Renal cortical epithelial cell (primary cell): Measurements from ENCODE around the gene COL27A1. TPM values are rescaled to one million over a fixed set of nuclear protein-coding genes. Genes with fewer than 3 reads are reported as not detected.
"Not testable (repeated sequence)": the region's sequence is repeated elsewhere in the genome, so short reads cannot be mapped to it uniquely, and the experiment has no call there.

Source experiments
- DNase-seq: peaks from one replicate; pipeline ENCODE4 v3.0.0-alpha.2; 2011; ENCODE audit warnings: low read depth
- total RNA-seq: library from RNA; depleted of rRNA; stranded (reverse); fragments of >200 nt; gene quantifications from 2 replicates; pipeline ENCODE4 v1.2.3, GENCODE V29; 2014

The COL27A1 gene
- total RNA-seq, 1 donor from 2014 or later, result 48.4 TPM

DNA sequence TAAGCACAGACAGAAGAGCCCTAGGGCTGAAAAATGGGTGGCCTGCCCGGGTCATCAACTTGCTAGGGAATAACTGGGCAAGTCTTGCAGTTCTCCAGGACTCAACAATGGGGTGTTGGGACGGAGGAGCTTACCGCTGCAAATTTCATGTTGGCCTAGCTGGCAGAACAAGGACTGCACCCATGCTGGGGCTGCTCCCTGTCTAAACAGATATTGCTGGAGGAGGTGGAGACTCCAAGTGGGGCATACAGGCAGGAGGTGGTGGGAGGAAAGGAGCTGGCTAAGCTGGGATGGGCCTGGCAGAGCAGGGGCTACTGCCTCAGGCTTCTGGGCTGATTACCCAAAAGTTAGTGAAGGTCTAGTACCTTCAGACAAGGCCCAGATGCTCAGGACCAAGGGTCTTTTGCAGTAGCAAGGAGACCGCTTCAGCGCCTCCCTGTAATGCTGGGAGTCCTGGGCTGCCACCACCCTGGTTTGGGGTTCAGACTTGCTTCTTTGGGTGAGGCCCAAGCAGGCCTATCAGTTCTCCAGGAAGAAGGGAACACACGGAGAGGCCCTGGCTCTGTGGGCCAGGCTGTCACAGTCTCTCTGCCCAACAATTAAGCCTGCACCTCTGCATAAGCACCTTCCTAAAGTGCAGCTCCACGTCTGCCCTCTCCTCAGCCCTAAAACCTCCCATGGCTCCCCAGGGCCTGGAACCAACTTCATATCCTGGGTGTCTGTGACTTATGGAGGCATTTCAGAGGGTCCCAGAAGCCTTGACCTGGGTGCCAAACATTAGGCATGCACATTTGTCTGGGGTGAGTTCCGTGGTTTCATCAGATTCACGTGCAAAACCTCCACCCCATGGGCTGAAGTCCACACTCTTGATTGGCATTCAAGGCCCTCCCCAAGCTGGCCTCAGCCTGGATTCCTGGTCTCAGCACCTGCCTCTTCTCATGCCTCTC, 32.0 kb upstream of the COL27A1 start:
- DNase-seq, result no peak

DNA sequence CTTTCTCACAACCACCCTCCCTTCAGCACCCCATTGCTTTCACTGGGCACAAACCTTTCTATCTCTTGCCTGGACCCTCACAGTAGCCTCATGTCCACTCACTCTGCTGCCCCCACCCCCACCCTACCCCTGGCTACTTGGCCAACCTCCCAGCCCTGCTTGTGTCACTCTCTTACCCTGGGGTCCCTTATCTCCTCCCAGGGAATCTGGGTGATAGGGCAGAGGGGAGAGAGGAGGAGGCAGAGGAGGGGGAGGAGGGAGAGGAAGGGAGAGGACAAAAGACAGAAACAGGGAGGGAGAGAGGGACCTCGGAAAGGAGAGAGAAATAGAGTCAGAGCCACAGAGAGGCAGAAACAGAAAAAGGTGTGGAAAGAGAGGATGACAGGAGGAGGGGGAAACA, 31.2 kb upstream of the COL27A1 start:
- DNase-seq, result no peak

DNA sequence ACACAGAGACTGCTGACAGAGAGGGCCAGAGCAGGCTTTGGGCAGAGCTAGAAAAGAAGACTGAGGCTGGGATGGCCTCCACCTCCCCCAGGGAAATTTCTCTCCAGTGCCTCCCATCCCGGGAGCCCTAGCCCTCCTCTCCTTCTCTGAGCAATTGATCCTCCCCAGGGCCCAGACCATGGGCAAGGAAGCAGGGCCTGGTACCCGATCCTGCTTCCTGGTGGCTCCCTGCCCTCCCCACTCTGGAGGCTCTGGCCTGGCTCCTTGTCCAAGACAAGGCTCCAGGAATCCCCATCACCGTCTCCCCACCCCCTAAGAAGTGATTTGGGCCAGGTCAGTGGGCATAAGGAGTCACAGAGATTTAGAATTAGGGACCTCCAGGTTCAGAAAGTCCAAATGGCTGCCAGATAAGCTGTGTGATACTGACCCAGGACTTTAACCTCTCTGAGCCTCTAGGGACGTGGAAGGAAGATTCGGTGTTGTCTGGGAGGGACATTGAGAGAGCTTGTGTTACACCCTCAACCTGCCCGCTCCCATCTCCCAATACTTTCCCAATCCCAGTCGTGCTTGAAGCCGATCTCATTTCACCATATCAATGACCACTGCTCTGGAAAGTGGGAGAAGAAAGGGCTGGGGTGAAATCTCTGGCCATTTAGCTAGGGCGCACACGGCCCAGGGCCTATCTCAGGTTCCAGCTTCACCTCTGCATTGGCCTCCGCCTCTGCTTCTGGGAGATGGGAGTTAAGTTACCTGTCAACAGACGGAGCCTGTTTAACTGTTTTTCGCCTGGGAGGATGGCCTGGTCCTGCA, 30.5 kb upstream of the COL27A1 start:
- DNase-seq, result no peak

DNA sequence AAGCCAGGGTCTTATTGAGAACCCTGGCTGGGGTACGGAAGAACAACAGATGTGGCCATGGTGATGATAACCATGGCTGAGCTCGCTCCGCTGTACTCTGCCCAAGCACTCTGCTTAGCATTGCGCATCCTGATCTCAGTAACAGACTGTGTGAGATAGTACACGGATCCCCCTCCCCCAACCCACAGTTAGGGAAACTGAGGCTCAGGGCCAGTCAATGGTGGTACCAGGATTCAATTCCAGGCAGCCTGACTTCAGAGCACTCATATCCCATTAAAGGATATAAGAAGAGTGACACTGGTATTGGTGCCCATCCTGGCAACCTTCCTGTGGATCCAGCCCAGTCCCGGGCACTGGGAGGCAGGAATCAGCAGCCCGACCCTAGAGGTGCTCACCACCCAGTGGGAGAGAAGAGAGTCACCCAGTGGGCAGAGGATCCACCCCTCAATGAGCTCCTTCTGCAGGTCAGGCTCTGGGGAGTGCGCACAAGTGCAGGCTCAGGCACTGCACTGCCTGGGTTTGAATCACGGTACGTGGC, 29.8 kb upstream of the COL27A1 start:
- DNase-seq, result no peak

DNA sequence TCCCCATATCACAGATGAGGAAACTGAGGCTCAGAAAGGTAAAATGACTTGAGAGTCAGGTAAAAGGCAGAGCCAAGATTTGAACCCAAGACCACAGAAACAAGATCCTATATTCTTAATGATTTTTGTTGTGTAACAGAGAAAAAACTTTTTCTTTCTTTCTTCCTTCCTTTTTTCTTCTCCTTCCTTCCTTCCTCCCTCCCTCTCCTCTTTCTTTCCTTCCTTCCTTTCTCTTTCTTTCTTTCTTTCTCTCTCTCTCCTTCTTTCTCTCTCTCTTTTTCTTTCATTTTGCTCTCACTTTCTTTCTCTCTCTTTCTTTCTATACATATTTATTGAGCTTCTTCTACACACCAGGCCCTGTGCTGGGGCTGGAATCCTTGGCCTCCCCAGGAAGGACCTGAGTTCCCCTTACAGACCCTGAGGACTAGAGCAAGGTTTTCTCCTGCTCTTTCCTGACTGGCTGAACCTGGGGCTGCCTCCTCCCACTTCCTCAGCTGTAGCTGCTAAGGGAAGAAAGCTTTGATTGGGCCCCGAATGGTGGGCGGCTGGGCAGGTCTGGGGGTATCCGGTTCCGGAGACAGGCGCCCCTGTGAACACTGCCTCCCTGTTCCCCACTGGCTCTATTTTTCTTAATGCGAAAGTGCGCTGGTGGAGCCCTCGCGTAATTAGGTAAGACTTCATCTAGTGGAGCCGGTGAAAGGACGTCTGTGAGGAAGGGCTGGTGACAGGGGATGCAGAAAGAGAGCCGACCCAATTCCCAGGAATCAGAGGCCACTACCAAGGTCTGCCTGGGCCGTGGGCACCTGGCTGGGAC, 28.9 kb upstream of the COL27A1 start:
- DNase-seq, result no peak

DNA sequence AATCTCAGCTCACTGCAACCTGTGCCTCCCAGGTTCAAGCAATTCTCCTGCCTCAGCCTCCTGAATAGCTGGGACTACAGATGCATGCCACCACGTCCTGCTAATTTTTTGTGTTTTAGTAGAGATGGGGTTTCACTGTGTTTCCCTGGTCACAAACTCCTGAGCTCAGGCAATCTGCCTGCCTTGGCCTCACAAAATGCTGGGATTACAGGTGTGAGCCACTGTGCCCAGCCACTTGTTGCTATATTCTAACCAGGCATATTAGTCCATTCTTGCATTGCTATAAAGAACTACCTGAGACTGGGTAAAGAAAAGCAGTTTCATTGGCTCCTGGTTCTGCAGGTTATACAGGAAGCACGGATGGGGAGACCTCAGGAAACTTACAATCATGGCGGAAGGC, 26.6 kb upstream of the COL27A1 start:
- not testable (repeated sequence) for DNase-seq

DNA sequence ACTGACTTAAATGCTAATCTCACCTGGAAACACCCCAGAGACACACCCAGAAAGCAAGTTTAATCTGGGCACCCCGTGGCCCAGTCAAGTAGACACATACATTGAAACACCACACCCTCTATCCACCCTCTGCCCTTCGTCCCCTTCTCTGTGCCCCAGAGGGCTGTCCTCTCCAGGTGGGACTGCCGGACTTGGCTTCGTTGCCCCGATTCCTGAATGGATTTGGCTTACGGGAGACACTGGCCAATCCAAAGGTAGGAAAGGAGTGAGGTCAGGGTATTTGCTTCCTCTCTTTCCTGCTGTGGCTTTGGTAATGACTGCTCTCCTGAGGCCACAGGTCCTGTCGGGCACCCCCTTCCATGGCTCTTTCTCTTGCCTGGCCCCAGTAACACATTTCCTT, 25.2 kb upstream of the COL27A1 start:
- no peak for DNase-seq

DNA sequence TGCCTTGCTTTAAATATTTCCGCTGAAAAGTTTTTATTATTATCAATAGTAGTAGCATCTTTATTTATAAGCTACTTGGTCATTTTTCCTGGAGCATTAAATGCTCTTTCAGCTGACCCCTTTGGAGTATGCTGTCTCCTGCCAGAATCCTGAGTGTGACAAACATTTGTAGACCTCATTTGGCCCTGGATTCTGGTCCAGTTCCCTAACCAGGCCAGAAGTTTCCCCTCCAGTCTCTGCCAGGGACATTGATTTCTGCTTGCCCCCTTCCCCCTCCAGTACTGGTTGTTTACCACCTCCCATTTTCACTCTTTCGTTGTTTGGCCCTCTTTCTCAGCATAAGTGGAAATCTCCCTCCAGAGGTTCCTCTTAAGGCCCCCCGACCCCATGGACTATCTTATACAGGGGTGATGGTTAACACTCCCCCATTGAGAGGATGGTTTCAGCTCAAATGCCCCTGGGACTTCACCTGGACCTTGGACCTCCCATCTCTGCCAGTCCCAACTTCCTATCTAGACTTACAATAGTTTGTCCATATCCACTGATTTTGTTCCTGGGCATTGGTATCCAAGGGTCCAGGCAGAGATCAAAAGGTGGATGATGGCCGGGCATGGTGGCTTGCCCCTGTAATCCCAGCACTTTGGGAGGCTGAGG, 24.6 kb upstream of the COL27A1 start:
- no peak for DNase-seq

DNA sequence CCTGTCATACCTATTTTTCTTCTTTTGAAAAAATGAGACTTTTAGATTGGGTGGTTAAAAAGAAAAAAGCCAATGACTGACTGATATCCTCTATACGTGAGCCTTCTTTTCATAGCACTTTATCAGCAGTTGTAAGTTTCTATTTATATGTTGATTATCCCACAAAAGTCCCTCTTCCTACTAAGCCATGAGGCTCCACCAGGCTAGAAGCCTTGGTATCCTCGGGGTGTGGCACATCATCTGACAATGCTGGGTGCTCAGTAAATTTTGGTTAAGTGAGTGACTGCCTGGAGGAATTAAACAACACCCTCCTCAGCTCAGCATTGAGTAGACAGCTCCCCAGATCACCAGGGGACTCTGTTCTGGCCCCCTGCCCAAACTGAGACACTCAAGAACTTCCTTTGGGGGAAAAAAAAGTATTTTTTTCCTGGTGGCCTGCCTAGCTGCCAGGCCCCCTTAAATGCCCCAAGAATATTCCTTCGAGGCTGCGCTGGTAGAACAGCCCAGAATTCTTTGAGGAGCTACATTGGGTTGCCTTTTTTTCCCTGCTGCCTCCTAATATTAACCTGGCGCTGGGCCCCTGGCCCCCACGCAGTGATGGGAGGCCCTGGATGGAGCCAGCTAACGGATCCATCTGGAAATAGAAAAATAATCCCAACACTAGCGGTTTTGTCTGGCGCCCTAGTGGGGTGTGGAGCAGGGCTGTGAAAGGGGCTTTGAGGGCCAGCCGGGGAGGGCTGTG, 23.4 kb upstream of the COL27A1 start:
- DNase-seq, result no peak

DNA sequence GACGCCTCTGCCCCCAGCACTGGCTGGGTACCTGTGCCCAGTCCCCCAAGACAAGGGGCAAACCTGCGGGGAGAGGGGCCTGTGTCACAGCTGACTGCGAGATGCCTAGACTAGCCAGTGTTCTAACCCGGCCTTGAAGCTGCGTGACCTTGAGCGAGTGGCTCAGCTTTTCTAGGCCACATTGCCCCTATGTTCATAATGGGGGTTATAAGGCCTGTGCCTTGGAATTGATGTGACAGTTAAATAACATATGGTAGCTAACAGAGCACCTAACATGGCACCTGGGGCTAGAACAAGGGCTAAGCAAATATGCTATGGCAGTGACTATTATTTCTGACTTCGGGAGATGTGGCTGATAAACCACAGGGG, 22.8 kb upstream of the COL27A1 start:
- DNase-seq, result no peak

DNA sequence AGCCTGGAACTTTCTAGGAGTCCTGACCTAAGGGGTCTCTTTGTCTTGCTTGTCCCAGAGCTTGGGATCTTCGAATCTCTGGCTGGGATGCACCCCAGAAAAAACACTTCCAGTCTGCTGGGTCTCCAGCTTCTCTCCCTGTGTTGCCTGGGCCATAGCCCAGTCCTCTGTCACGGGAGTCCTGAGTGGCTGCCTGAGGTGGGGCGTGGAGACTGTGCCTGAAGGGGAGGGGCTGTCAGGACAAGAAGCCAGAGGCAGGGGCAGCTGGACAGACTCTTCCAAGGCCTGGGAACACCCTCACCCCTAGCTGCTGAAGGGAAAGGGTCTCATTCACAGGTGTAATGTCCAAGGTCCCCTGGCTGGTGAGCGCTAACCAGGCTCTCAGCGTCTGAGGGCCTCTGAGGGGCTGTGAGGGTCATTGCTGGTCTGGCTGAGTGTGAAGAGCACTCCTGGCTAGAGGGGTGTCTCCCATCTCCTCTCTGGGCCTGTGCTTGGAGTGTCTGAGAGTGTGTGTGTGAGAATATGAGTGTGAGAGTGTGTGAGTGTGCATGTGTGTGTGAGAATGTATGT, 20.4 kb upstream of the COL27A1 start:
- DNase-seq, result no peak

DNA sequence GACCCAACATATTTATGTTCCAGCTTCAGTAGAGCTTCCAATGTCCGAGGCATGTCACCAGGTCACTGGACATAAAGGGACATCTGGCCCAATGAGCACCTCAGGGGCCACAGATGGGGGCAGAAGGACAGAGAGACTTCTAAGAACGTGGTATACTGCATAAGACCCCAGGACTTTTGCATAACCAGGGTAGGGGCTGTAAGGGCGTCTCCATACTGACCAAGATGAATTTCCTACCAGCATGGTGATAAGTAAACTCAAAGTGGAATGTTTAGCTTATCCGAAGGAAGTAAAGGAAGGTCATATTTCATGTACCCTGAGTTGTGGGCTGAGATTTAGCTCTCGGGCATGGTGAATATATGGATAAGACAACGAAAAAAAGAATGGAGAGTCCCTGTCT, 17.5 kb upstream of the COL27A1 start:
- DNase-seq, result no peak

DNA sequence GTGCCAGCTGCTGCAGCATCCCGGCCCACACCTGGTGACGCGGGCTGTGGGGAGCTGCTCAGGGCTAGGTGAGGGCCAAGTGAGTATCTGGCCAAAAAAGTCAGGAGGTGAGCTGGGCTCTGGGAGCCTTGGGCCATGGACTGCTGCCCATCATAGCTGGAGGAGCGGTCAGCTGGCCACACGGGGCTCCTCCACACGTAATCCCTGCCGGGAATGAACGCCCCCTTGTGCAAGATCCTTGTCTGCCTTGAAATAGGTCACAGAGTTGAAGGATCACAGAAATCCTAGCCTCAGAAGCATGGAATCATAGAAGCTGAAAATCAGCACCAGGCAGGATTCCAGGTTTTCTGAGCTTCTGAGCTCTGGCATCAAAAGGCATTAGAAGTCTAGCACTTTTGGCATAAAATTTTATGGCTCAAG, 16.8 kb upstream of the COL27A1 start:
- peak; percentile 33 for DNase-seq

DNA sequence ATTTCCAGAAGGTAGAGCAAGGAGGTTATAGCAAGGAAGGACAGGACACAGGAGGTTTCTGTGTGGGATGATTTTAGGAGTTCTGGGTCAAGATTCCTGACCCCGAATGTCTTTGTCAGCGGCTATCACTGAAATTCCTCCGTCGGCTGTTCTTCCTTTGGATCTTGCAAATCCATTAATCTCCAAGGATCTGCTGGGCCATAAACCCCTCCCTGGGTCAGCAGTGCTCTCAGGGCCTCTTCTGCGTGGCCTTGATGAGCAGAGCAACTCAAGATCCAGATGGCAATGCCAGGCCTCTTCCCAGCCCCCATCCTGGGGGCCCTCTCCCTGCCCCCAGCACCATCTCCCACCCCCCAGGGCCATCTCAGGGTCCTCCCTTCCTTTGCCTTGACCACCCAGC, 16.3 kb upstream of the COL27A1 start:
- no peak for DNase-seq

DNA sequence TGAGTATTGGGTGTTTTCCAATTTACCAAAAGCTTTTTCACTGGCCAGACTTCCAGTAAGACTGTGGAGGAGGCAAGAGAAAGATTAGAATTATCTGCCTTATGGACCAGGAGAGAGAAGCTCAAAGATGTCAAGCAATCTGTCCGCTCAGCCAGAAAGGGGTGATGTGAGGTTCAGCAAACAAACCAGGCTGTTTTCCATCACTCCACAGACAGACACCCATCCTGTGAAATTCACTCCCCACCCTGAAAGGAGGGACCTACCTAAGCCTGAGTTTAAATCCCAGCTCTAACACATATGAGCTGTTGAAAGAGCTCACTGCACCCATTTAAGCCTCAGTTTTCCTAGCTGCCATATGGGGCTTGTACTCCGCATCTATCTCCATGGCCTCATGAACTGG, 14.9 kb upstream of the COL27A1 start:
- DNase-seq, result no peak

DNA sequence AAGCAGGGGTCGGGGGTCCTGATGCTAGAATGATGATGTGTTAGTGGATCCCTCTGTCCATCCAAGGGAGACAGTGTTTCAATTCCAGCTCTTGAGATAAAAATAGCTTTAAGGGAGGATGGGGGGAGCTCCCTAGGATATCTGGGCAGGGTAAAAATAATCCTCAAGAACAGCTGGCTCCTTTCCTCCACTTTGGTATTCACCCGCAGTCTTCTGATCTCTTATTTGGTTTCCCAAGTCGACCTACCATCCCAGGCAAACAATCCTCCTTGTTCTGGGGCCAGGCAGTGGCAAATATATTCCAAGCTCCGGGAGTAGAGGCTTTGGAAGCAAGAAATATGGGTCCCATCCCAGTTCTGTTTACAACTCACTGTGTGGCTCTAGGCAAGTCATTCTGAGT, 14.5 kb upstream of the COL27A1 start:
- DNase-seq, result no peak

DNA sequence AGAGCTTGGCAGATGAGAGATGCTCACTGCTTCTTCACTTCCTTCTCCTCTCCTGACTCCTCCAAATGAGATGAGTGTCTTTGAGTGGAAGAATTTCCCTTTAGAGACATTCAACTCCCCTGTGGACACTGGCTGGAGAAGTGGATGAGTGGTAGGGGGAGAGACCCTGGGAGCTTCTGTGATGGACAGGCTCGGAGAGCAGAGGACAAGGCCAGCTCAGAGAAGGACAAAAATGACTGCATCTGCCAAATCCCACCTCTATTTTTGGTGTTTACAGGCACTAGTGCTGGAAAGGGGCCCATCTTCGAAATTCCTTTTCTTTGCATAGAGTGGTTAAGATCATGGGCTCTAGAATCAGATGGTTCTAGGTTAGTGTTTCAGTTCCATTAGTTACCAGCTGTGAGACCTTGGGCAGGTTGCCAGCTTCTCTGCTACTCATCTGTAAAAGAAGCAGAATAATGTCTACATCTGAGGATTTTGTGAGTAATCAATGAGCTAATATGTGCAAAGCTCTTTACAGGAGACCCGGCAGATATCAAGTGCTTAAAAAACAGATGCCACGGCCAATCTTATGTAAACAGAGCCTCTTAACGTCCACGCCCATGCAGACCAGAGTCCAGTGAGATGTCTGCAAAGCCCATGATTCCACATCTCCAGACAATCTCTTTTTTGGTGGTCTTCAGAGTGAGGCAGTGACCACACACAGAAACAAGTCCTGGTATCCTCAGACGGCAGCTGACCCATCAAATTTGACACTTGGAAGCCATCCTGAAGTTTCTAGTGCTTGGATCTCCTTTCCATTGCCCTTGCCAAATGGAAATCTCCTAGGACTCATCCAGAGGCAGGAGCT, 13.6 kb upstream of the COL27A1 start:
- DNase-seq, result peak; percentile 54

DNA sequence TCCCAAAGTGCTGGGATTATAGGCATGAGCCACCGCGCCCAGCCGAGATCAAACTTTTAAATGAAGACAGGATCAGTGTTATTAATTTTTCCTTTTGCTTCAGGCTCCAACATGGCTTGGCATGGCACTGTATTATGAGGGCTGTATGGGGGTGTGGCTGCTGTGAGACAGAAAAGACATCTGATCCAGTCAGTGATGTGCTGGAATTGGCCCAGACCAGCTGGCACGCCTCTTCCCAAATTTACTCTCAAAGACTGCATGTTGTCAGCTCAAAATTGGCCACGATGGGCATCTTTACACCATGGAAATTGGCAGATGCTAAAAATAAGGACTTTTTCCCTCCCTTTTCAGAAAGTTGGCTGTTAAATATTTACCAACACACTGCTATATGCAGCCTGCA, 12.1 kb upstream of the COL27A1 start:
- DNase-seq, result no peak

DNA sequence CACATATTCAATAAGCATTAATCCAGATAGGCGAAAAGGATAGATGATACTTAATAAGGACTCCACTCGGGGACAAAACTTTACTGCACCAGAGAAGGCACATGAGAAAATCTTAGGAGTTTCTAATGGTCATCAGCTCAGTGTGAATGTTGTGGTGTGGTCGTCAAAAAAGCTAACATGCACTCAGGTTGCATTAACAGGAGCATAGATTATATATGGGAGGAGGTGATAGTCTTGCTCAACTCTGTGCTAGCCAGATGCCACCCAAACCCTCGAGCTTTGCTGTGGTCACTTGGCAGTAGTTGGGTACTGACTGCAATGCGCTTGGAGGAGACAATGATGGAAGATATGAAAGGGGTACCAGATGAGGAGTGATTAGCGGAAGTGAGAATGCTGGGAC, 8.6 kb upstream of the COL27A1 start:
- no peak for DNase-seq
